Astrocyte (in vitro differentiated cells and primary cell): ENCODE data around the gene CAMKMT.

Source experiments
- CTCF ChIP-seq: IDR thresholded peaks from 2 replicates; pipeline ENCODE4 v1.5.1; 2011; ENCODE audit warnings: low read depth, mild to moderate bottlenecking, inconsistent platforms, low read length, moderate library complexity; ENCODE audit not compliant: insufficient read depth
- EZH2 ChIP-seq: IDR thresholded peaks from 2 replicates; pipeline ENCODE4 v1.6.1; 2012; ENCODE audit warnings: mild to moderate bottlenecking, low read length, inconsistent platforms; ENCODE audit not compliant: insufficient read depth

- TF ChIP-seq CTCF (no peak), EZH2 (no peak)
Measured at GRCh38 chr2:44705356-44705755, 343.6 kb downstream of the CAMKMT start.
